ENCODE results near the gene CRYBB1.

The CRYBB1 gene

DNA sequence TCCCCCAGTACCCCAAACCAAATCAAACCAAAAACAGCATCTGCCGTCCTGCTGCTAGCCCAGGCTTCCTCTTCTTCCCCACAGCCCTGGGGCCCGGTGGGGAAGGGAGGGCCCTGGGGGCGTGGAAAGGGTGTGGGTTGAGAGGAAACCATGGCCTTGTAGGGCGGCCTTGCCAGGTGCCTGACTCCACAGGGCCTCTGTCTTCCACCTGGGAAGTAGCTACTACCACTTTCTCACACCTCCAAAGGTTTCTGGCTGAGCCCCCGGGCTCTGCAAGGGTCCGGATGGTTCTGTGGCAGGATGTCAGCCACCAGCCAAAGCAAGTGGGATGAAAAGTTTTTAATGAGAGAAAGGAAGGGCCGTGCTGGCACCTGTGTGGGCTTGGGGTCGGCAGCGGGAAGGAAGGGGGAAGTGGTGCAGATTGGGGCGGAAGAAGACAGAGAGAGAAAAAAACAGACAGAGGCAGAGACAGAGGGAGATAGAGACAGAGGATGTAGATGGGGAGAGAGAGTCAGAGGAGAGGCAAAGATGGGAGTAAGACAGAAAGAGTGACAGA, 38.4 kb downstream of the CRYBB1 start:
- Histone ChIP-seq H3K4me3 (no peak overlapping the region), H3K27ac (no peak overlapping the region)
- TF ChIP-seq, protein P1, sequence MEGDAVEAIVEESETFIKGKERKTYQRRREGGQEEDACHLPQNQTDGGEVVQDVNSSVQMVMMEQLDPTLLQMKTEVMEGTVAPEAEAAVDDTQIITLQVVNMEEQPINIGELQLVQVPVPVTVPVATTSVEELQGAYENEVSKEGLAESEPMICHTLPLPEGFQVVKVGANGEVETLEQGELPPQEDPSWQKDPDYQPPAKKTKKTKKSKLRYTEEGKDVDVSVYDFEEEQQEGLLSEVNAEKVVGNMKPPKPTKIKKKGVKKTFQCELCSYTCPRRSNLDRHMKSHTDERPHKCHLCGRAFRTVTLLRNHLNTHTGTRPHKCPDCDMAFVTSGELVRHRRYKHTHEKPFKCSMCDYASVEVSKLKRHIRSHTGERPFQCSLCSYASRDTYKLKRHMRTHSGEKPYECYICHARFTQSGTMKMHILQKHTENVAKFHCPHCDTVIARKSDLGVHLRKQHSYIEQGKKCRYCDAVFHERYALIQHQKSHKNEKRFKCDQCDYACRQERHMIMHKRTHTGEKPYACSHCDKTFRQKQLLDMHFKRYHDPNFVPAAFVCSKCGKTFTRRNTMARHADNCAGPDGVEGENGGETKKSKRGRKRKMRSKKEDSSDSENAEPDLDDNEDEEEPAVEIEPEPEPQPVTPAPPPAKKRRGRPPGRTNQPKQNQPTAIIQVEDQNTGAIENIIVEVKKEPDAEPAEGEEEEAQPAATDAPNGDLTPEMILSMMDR (IDR thresholded peaks at IDR 0.05): no peak
- DNase-seq (ENCODE audit: low spot score): no peak

DNA sequence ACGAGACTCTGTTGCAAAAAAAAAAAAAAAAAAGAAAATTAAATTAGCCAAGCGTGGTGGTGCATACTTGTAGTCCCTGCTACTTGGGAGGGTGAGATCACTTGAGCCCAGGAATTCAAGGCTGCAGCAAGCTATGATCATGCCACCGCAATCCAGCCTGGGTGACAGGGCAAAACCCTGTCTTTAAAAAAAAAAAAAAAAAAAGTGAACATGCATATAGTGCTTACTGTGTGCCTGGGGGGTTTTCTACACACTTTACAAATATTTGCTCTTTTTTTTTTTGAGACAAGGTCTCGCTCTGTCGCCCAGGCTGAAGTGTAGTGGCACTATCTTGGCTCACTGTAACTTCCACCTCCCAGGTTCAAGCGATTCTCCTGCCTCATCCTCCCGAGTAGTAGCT, 40.7 kb downstream of the CRYBB1 start:
- Histone ChIP-seq H3K4me3 (no peak overlapping the region), H3K27ac (no peak overlapping the region)
- DNase-seq (ENCODE audit: low spot score): no peak
- TF ChIP-seq, protein P1 (IDR thresholded peaks at IDR 0.05): no peak

DNA sequence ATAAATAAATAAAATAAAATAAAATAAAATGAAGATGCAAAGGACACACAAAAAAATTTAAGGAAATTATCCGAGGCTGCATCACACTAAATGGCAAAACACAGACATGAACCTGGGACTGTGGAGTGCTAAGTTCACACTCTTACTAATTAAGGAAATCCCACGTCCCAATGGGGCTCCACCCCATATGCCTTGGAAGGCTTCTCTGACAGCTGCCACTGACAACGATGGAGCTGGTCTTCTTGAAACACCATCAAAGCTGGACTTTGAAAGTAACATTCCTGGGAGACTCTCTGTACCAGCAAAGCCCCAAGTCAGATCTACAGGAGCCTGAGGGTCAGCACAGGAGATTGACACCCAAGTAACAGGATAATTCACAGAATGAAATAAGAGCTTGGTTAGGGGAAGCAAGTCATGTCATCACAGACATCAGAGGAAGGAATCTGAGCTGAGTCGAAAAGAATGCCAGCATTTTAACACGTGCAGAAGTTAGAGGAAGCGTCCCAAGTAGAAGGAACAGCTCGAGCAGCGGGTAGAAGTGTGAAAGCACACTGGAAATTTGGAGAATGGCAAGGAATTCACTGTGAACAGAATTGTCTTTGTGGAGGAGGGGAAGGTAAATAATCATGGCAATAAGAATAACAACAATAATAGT, 41.7 kb downstream of the CRYBB1 start:
- Histone ChIP-seq H3K4me3 (no peak overlapping the region), H3K27ac (no peak overlapping the region)
- no peak for DNase-seq (ENCODE audit: low spot score)
- TF ChIP-seq, protein P1 (IDR thresholded peaks at IDR 0.05): no peak

DNA sequence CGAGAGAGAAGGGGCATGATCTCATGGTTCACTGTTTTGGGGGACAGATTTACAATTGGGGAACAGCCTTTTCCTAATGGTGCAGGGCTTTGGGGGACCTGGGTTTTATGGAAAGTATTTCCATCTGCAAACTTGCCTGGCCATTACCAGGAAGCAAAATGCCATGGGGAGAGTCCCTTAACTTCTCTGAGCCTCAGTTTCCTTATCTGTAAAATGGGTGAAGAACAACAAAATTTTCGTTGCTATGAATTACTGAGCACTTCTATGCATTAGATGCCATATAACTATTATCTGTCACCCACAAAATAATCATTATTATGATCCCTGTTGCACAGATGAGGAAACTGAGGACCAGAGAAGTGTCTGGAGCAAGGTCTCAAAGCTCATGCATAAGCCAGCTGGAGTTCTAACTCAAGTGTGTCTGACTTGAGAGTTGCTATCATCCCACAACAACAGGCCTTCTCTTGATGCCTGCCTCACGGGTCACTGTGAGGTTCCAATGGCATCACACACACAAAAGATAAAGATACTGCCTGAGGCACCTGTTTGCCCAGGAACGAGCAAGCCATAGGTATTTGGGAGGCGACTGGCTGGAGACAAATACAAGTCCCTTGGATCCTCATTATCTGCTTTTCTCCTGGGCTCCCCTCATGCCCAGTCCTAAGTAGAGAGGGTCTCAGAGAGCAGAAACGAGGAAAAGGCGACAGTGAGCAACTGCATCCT, 43.7 kb downstream of the CRYBB1 start:
- TF ChIP-seq, protein P1 (IDR thresholded peaks at IDR 0.05): no peak
- Histone ChIP-seq H3K27ac (peak overlapping the region in 1 of 2 donors; percentile 35), H3K4me3 (no peak overlapping the region)
- DNase-seq (ENCODE audit: low spot score): no peak

DNA sequence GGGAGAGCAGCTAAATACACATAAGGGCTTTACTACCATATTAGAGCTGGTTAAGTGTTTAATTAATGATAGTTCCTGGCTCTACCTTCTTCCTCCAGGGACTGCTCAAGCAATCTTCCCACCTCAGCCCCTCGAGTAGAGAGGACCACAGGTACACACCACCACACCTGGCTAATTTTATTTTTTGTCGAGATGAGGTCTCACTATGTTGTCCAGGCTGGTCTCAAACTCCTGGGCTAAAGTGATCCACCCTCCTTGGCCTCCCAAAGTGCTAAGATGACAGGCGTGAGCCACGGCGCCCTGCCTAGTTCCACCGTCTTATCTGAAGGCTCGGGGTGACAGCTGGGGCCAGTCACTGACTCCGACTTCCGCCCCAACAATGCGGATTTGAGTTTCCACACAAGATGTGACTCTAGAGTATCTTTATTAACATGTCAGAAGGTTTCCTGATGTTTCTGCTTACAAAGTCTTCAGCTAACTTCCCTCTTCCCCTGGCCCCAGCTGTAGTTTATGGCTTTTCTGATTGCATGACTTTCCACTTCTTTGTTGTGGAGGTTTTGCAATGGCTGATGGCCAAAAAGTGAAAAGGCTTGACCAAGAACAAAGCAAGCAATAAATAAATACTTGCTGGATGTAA, 44.7 kb downstream of the CRYBB1 start:
- DNase-seq (ENCODE audit: low spot score): no peak
- Histone ChIP-seq H3K4me3 (no peak overlapping the region), H3K27ac (peak overlapping the region in 1 of 2 donors; percentile 52)
- TF ChIP-seq, protein P1 (IDR thresholded peaks at IDR 0.05): no peak

DNA sequence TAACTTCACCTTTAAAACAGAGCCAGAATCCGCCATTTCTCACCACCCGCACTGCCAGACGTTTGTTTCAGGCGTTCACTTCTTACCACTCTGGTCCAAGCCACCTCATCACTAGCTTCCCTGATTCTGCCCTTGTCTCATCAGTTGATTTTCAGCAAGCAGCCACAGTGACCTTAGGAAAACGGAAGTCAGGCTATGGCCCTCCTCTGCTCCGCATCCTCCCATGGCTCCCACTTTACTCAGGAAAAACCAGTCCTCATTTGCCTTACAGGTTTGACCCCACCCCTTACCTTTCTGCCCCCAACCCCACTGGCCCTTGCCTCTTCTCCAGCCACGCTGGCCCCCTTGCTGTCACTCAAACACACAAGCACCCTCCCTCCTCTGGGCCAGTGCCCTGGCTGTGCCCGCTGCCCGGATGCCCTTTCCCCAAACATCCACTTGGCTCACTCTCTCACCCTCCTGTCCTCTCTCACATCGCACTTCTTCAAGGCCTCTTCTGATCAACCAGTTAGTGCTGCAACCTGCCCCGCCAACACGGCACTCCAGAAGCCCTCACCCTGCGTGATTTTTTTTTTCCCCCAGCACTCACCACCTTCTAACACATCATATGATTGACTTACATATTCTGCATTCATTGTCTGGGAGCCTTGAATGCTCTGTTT, 46.8 kb downstream of the CRYBB1 start:
- H3K27ac ChIP-seq: no peak overlapping the region
- DNase-seq (ENCODE audit: low spot score): no peak
- H3K4me3 ChIP-seq: no peak overlapping the region
- TF ChIP-seq, protein P1 (IDR thresholded peaks at IDR 0.05): no peak
